Mesenteric fat pad (tissue), 1 donor: ENCODE data around the gene NUDT16L1. TPM values are rescaled to one million over a fixed set of nuclear protein-coding genes. Genes with fewer than 3 reads are reported as not detected.

Source experiments
- DNase-seq: peaks from one replicate; pipeline ENCODE4 v3.0.0-alpha.2; 2020; ENCODE audit warnings: low spot score
- total RNA-seq: library from RNA; stranded (reverse); fragmentation: NEBNext Ultra II Directional; extraction: Animal tissue kit (Norgen Biotek cat#: 25700); gene quantifications from one replicate; pipeline ENCODE4 v1.2.1, GENCODE V29; 2021
- donor health status: DM: yes; HTN: yes; CAD: no.

NUDT16L1 gene
- total RNA-seq, 1 donor from 2014 or later = 19.4 TPM

DNA sequence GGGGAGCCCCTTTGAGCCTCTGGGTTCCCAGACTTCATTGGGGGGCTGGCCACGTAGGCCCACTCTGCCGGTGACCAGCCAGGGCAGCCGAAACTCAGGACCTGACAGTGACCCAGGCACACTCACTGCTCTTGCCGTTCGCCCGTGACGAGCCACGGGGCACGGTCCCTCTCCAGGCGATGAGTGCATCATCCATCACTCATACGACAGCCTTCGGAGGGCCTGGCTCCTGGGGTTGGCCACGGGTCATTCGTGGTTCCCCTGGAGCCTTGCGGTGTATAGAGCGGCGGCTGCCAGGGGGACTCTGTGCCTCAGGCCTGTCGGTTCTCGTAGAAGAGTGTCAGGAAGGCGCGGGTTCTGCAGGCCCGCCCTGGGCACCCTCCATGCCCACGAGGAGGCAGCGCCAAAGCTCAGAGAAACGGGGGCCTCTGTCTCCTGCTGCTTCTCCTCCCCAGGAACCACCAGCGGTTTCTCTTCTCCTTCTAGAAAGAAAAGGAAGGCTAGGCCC is 11.2 kb upstream of the NUDT16L1 start:
- DNase-seq = no peak

DNA sequence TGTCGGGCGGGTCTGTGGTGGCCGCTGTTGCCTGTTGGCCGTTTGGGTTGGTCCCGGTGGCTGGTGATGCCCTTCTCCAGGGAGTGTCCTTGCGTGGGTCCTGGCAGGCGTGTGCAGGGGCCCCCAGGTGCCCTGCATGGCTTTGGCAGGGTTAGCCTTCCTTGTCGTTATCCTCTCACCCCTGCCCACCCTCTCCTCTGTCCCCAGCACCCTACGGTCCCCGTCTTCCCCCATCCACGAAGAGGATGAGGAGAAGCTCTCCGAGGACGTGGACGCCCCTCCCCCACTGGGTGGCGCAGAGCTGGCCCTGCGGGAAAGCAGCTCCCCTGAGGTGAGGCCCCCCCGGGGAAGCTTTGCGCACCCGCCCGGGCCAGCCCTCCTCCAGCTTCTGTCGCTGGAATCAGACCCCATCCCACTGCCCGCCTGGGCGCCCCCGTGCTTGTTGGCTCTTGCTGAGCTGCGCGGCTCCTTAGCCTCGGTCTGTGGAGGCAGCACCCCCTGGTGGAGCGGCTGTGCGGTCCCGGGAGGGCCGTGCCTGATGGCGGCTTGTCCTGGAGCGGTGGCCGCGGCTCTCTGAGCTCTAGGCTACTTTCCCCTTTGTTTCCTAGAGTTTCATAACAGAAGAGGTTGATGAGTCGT is 10.6 kb upstream of the NUDT16L1 start:
- DNase-seq = no peak

DNA sequence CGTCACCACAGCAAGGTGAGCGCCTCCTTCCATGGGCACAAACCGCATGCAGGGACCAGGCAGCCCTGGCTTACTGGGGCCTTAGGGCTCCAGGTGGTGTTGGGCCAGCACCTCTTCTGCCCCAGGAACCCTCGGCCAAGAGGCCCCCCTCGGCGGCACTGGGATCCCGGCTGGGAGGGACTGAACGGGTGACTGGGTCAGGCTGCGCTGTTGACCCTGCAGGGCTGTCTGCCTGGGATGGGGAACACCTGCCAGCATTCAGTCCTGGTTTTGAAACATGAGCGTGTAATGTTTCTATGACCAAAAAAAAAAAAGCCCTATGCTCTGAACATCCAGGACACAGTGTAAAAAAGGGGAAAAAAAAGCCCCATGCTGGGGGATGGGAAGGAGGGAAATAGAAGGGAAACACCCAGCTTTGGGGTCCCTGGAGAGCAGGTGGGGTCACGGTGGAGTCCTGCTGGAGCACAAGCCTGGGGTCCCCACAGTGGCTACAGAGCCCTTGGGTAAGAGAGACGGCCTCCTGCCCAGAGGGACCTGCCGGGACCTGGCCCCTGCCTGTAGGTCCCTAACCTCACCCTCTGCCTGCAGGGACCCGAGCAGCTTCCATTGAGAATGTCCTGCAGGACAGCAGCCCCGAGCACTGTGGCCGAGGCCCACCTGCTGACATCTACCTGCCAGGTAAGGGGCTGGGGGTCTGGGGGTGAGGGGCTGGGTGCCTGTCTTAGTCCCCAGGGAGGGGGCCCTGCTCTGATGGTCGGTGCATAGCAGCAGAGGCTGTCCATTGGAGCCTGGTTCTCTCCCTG is 9.9 kb upstream of the NUDT16L1 start:
- DNase-seq = no peak

DNA sequence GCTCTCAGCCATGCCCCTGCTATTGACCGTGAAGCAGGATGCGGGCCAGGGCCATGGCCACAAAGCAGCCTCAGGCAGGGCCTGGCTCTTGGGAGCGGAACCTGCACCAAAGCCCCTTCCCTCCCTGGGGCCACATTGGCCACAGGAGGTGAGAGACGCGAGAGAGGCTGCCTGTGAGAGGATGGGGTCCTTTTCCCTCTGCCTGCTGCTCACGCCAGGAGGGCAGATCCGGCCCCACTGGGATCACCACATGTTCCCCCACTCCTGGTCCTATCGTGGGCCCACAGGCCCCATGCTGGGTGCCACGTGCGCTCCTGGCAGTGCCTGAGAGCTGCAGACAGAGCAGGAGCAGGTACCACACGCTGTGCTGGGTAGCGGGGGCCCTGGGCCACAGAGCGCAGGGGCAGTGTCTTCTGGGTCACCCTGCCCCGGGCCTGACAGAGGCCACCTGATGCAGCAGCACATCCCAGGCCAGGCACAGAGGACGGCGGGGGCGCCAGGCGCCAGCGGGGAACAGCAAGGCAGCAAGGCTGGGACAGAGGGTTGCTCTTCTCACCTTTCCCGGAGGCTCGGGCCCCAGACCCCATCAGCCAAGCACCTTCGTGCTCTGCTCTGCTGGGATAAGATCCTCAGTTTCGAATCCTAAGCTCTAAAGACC is 9.2 kb upstream of the NUDT16L1 start:
- DNase-seq = no peak

DNA sequence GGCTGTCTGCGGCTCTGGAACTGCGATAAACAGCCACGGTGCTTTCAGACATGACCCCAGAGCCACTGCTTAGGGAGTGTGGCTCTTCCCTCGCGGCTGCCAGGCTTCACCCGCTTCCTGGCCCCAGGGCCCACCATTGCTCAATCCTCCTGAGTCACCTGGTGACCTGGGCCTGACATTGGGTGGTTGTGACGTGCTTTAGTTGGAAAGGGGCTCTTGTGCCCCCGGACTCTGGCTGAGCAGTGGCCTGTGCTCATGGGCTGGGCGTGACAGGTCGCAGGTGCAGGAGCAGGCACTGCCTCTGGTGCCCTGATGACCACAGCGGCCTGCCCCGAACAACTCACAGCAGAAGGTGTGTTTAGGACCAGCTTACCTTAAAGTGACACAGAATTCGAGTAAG is 8.6 kb upstream of the NUDT16L1 start:
- no peak for DNase-seq

DNA sequence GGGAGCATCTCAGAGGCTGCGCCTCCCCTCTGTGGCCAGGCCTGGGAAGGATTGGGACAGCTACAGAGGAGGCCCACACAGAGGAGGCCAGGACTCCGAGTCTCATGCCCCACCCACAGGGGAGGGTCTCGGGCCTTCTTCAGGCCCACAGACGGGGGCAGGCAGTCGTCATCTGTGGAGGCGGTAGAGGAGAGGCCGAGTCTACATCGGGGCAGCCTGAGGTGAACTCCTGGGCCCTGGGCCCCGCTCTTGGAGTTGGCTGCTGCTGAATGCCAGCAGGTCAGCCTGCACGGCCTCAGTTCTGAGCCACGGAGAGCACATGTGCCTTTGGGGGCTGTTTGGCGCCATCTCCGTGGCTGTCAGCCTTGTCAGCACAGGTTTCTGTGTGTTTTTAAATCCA is 8.1 kb upstream of the NUDT16L1 start:
- DNase-seq = no peak

DNA sequence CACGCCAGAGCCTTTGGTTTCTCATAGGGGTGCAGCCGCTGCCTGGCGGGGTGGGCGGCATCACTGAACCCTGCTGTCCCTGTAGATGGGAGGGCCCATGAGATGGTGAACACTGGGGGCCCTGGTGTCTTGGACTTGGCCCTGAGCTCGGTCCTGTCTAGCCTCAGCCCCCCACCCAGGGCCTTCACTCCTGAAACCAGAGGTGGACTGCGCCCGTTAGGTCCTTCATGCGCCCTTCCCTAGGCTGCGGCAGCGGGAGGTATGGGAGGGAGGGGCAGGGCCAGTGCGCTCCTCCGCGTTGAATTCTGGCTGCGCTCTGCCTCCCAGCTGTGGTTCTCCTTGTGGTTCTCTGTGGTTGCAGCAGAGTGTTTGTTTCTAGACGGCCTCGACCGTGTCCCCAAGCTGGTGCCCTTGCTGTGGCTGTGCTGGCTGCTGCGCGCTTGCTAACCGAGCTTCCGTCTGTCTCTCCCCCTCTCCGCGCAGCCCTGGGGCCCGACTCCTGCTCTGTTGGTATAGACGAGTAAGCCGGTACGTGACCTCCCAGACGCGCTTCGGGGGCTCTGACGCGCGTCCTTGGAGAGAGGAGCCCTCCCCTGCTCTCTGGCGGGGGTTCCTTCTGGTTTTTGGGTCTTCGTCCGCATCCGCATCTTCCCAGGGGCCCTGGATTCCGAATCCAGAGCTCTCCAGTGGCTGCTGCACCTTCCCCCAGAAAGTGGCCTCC is 7.4 kb upstream of the NUDT16L1 start:
- no peak for DNase-seq

DNA sequence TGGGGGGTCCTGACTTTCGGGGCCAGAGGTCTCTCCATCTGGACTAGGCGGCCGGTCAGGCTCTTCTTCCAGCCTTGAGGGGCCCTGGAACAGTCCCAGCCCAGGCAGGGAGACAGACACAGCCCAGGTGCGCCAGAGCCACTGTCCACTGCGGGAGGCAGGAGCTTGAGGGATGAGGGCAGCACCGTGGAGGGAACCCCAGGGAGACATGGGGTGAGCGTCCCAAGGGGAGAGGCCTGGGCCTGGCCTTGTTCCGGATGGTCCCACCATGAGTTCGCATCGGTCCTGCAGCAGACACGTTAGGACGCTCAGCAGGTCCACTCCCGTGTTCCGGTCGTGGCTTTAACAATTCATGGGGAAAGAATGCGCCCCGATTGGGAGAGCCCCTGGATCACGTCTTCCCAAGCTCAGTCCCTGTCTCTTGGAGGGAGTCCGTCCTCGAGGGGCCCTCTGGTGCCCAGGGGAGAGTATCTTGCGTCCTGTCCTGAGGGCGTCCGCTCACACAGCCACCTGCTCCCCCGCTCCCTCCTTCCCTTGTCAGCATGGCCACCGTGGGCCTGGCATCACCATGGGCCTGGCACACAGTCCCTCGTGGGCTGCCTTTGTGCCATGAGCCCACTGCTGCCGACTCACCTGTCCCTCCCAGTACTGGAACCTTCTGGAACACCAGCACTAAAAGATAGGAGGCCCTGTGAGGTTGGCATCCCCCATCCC is 6.7 kb upstream of the NUDT16L1 start:
- DNase-seq = no peak

DNA sequence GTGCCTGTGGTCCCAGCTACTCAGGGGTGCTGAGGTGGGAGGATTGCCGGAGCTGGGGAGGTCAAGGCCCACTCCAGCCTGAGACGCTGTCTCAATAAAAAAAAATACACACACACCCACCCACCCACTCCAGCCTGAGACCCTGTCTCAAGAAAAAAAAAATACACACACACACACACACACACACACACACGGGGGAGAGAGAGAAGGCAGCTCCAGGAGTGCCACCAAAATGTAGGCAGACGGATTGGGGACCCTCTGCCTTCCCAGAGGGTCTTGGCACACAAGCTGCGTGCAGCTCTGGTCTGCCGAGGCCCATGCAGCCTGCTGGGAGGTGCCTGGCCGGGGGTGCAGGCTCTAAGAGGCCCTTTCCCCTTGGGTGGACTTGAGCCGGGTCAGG is 5.9 kb upstream of the NUDT16L1 start:
- no peak for DNase-seq

DNA sequence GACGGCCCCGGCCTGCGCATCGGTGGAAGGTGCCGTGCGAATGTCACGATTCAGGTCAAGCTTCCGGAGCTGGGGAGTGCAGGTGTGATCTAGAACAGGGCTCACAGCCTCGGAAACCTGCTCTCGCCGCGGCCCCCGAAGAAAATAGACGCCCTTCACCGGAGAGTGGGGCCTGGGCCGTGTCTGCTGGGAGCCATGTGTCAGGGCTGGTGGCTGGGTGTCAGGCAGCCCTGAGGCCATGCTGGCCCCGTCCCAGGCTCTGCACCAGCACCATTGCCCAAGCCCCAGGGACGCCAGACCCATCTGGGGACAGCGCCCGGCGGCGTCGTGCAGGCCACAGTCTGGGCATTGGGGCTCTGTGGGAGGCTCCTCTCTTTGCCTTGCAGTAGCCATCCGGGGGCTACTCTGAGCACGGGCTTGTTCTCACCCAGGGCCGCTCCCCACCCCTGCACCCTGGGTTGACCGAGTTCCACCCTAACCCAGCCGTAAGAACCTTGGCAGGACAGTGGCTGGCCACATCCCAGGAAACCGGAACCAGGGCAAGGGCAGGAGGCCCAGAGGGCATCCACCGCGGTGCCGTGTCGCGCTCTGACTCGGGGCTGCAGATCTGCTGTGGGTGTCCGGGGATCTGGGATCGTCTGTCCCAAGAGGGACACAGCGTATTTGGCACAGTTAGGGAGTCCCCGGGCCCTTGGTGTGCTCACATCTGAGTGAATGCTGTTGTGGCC is 5.3 kb upstream of the NUDT16L1 start:
- no peak for DNase-seq

DNA sequence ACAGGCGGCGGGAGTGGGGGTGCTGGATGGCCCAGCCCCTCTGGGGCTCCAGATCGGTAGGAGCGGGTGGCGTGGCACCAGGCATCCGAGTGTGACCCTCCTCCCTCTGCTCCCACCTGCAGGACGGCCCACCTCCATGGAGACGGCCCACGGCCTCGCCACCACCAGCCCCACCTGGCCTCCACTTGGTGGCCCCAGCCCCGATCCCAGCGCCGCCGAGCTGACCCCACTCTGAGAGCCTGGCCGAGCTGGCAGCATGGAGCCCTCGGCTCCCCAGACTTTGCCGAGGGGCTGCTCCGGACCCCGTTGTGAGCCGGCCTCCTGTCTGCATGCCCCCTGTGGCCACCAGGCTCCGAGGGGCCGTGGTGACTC is 4.7 kb upstream of the NUDT16L1 start:
- DNase-seq = no peak

DNA sequence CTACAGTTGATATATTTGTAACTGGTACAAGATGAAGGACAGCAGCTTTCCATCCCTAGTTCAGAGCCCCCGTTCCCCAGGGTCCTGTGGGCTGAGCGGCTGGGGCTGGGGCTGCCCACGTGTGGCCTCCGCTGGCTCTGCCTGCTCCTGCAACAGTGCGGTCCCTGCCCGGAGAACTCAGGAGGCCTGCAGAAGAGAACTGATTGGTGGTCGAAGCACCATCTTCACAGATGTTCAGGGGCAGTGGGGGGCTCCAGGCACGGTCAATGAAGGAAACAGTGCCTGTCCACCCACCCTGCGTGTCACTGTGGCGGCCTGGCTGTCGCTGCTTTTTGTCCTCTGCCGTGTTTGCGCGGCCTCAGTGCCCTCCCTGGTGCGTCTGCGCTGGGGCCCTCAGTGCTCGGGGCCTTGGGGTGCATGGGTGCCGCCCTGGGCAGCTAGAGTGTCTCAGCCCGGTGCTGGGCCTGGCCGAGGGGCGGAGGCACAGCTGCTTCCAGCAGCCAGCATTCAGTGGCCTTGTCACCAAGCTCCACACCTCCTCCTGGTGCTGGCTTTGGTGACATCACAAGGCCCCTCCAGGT is 4.2 kb upstream of the NUDT16L1 start:
- no peak for DNase-seq

DNA sequence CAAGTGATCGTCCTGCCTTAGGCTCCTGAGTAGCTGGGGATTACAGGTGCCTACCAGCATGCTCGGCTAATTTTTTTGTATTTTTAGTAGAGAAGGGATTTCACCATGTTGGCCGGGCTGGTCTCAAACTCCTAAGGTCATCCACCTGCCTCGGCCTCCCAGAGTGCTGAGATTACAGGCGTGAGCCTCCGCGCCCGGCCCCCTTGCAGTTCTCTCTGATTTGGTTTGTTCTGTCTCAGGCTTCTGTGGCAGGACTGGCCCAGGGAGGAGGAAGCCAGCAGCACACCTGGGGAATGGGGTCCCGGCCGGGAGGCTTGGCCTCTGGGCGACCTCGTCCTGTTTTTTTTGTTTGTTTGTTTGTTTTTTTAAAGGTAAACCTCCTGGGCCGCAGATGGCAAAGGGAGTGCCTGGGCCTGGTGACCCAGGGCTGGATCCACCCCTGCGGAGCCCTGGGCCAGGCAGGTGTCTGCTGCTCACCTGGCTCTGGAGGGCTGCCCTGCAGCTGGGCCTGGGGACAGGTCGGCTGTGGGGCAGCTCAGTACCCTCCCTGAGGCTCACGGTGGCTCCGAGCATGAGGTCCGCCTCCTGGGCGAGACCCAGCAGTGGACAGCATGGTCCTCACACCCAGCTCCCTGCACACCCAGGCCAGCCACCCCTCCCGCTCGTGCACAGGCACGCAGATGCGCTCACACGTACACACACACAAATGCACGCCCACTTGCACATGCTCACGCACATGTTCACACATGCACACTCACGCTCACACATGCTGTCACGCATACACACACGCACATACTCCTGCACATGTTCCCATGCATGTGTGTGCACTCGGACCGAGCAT is 3.3 kb upstream of the NUDT16L1 start:
- DNase-seq = no peak

DNA sequence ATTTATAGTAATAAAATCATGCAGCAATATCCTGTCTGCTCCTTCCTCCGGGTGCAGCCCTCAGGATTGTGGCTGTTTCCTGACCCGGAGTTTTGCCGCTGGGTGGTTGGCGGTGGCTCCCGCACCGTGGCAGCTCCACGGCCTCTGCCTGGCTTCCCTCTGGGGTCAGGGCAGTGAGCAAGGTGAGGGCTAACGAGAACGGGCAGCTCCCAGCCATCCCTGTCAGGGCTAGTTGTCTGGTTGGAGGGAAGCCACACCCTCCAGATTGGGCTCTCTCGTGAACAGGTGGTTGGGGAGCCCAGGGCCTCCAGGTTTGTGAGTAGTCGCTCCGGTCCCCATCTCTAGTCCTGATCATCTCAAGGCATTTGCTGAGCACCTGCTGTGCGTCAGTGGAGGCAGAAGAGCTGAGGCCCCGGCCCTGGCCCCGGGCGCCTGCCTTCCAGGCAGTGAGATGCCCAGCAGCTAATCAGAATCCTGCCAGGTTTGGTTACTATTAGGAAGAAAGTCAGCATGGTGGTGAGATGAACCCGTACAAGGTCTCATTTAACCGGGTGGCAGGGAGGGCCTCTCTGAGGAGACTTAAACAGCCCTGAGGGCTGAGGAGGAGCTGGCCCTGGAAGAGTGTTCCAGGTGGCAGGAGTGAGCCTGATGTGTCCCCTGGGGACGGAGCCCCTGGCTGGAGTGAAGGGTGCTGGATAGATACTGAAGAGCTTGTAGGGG is 2.3 kb upstream of the NUDT16L1 start:
- DNase-seq = no peak

DNA sequence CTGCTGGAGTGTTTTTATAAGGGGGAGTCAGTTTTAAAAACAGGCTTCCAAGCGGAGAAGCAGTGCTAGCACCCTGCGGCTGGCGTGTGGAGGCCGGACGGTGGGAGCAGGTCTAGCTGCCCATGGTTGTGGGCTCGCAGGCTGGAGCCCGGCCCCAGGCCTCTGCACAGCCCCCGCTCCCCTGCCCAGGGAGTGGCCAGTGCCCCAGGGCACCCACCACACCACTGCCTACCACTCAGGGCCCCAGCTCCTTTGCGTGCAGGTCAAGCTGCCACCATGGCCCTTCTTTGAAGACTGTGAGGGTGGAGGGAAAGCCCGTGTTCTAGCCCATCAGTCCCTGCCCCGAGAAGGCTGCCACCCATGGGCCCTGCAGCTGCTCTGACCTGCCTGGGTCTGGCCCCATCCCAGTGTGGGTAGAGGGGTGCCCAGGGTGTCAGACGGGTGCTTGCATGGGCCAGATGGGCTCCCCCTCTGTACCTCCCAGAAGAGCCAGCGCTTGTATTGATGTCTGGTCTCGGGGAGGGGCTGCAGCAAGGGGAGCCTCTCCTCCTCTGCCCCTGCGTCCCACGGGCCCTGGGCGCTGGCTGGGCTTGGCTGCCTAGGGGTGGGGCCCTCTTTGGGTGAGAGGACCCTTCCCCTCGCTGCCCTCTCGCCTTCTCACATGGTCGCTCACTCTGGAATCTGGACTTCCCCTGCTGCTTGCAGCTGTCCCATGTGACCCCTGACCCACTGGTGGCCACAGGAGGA is 1.5 kb upstream of the NUDT16L1 start:
- no peak for DNase-seq

DNA sequence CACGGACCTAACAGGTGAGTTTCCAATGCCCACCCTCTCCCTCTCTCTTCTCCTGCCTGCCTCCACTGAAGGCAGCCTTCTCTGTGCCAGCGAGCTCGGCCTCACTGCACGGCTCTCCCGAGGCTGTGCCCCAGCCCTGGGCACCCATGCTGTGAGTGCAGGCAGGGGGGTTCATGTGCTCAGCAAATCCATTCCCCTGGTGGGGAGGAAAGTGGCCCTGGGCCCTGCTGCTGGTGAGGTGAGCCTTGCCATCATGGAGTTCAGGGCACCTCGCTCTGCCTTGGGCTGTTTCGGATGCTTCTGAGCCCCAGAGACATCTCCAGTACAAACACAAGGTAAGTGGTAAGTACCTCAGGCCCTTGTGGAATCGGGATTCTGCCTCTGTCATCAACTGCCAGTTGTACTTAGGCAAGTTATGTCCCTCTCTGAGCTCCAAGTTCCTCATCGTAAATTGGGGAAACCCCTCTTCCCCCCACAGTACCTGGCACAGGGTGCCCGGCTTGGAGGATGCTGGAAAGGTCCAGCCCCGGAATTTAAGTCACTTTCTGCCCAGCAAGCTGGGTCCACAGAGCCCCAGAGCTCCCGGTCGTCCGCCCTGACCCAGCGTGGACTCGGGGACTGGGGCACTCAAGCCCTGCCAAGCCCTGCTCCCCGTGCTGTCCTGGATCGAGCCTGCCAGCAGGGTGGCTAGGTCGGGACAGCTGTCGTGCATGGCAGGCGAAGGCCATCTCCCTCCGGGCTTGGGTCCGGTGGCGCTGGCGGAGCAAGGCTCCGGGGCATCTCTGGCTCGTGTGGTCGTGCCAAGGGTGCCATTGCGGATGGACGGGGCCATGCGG is 684 bp upstream of the NUDT16L1 start:
- no peak for DNase-seq
